Colonic mucosa (tissue), 4 donors: ENCODE measurements around the gene ACTR1A. TPM values are rescaled to one million over a fixed set of nuclear protein-coding genes. Genes with fewer than 3 reads are reported as not detected.

Source experiments
- DNase-seq: peaks from one replicate; pipeline ENCODE4 v3.0.0-alpha.2; 2020
- H3K27ac ChIP-seq: fragments of 200-600 bp; one replicate; pipeline ENCODE4 v1.8.0; 2021
- H3K27me3 ChIP-seq: fragments of 200-600 bp; one replicate; pipeline ENCODE4 v1.8.0; 2021
- H3K36me3 ChIP-seq: fragments of 200-600 bp; one replicate; pipeline ENCODE4 v1.8.0; 2021
- H3K4me1 ChIP-seq: fragments of 200-600 bp; one replicate; pipeline ENCODE4 v1.8.0; 2021; ENCODE audit warnings: mild to moderate bottlenecking
- H3K4me3 ChIP-seq: fragments of 200-600 bp; one replicate; pipeline ENCODE4 v1.8.0; 2021
- H3K9ac ChIP-seq, 2 donors: one replicate each; pipeline ENCODE4 v1.7.0; 2013; ENCODE audit warnings: control low read depth in 2 of 2, low read depth in 2 of 2, low read length in 2 of 2
- H3K9me3 ChIP-seq: fragments of 200-600 bp; one replicate; pipeline ENCODE4 v1.8.0; 2021
- CTCF ChIP-seq: fragments of 200-600 bp; IDR thresholded peaks from one replicate; pipeline ENCODE4 v1.8.0; 2022; ENCODE audit warnings: antibody characterized with exemption, mild to moderate bottlenecking
- intact Hi-C: fragments of 100-400 bp; cut with DNase I; formaldehyde crosslinking; loops from one replicate; pipeline ENCODE4 v1.14.1; 2022
- microRNA-seq: library from miRNA; unstranded; fragments of <30 nt; microRNA quantifications from one replicate; pipeline ENCODE4, GENCODE V29; 2019
- total RNA-seq, 2 donors: library from RNA; stranded (reverse); fragmentation: NEBNext Ultra II Directional in 1 of 2; extraction: Animal tissue kit (Norgen Biotek cat#: 25700) in 1 of 2; gene quantifications; one replicate each; pipeline ENCODE4 v1.2.1, GENCODE V29; 2021
- donor health status: healthy.
- donor health status: DM: no; HTN: no; CAD: no.
- donor health status: DM: no; HTN: no; CAD: no.

Gene ACTR1A
- total RNA-seq, 2 donors from 2014 or later = 76.4 to 88.8 TPM

- Histone ChIP-seq H3K9me3 (no peaks in the 10 kb centered on the region), H3K27ac (no peak overlapping the region), H3K27me3 (no peaks in the 10 kb centered on the region), H3K9ac (no peak overlapping the region), H3K4me3 (no peak overlapping the region), H3K36me3 (no peaks in the 10 kb centered on the region), H3K4me1 (peaks cover 4% of the 10 kb centered on the region)
- no peak for TF ChIP-seq CTCF
- intact Hi-C loops = no loop called here
- DNase-seq = no peak
Observed at GRCh38 chr10:102433619-102434046, 68.9 kb downstream of the ACTR1A start.

- H3K27ac ChIP-seq = peak within 1 kb of the TSS; percentile 22
- intact Hi-C loops = no loop called here
- H3K9ac ChIP-seq = peak within 1 kb of the TSS; percentile 96 to 98
- H3K4me1 ChIP-seq = peaks cover 4% of the 10 kb centered on the region
- TF ChIP-seq CTCF = no peak
- H3K27me3 ChIP-seq = no peaks in the 10 kb centered on the region
- H3K36me3 ChIP-seq = no peaks in the 10 kb centered on the region
- H3K9me3 ChIP-seq = no peaks in the 10 kb centered on the region
- H3K4me3 ChIP-seq = peak within 1 kb of the TSS; percentile 85
- peak; percentile 99 for DNase-seq
Observed at GRCh38 chr10:102432162-102432950, 70.2 kb downstream of the ACTR1A start, which contains the start of gene CUEDC2. Gene CUEDC2 (minus strand): TSS chr10:102432574. CDS start chr10:102425188, 7,386 bp downstream.

- intact Hi-C loops = no loop called here
- no peaks in the 10 kb centered on the region for H3K27me3 ChIP-seq
- no peak for TF ChIP-seq CTCF
- peaks cover 4% of the 10 kb centered on the region for H3K4me1 ChIP-seq
- DNase-seq = no peak
- no peaks in the 10 kb centered on the region for H3K9me3 ChIP-seq
- H3K36me3 ChIP-seq = no peaks in the 10 kb centered on the region
- H3K9ac ChIP-seq = peak overlapping the region; percentile 96 to 98
- H3K27ac ChIP-seq = no peak overlapping the region
- H3K4me3 ChIP-seq = peak overlapping the region; percentile 85
Observed at GRCh38 chr10:102431452-102432124, 70.9 kb downstream of the ACTR1A start.

GRCh38 chr10:102429468-102429867, 73.0 kb downstream of the ACTR1A start:
- H3K9ac ChIP-seq = no peak overlapping the region
- no peaks in the 10 kb centered on the region for H3K9me3 ChIP-seq
- no peaks in the 10 kb centered on the region for H3K36me3 ChIP-seq
- H3K27me3 ChIP-seq = no peaks in the 10 kb centered on the region
- intact Hi-C loops = no loop called here
- no peak for TF ChIP-seq CTCF
- DNase-seq = no peak
- H3K4me3 ChIP-seq = no peak overlapping the region
- H3K27ac ChIP-seq = no peak overlapping the region
- H3K4me1 ChIP-seq = peaks cover 4% of the 10 kb centered on the region

Small RNA genes within 50 kb of the gene (microRNA-seq; reads per million reads assigned to microRNA genes)
- 3,620 reads per million, percentile 88 among the genes with 10 or more reads in this experiment for gene MIR146B

Other genes starting within 250 kb of the ACTR1A start
- 10 to 100 TPM; 29.3 to 44.5 TPM for gene NFKB2, start 107.0 kb downstream of the ACTR1A start, total RNA-seq
- gene PSD, start 83.9 kb downstream of the ACTR1A start, total RNA-seq = 10 to 100 TPM in 1 of 2 donors, 1 to 10 TPM in 1; 4.2 to 22.5 TPM
- gene FBXL15, start 81.9 kb downstream of the ACTR1A start, total RNA-seq = 10 to 100 TPM; 23.7 to 37.3 TPM
- 10 to 100 TPM; 30.2 to 32.1 TPM for gene CUEDC2, start 70.1 kb downstream of the ACTR1A start, total RNA-seq
- 1 to 10 TPM; 2.8 to 4.8 TPM for gene C10orf95, start 51.2 kb downstream of the ACTR1A start, total RNA-seq
- gene SUFU, start 1.3 kb upstream of the ACTR1A start, total RNA-seq = 1 to 10 TPM; 7.6 to 8.6 TPM
- gene TRIM8, start 141.8 kb upstream of the ACTR1A start, total RNA-seq = 10 to 100 TPM; 64.9 to 79.6 TPM
- 1 to 10 TPM; 4.8 to 5.6 TPM for gene ARL3, start 211.7 kb upstream of the ACTR1A start, total RNA-seq
- 10 to 100 TPM in 1 of 2 donors, 1 to 10 TPM in 1; 9.7 to 27.6 TPM for gene SFXN2, start 211.9 kb upstream of the ACTR1A start, total RNA-seq
- gene WBP1L, start 241.2 kb upstream of the ACTR1A start, total RNA-seq = 10 to 100 TPM; 32.3 to 42.7 TPM